HG03135 (cell line): ENCODE measurements around the gene ZSCAN10.

Source experiments
- ATAC-seq: cut with Tn5 transposase; IDR thresholded peaks from one replicate; pipeline ENCODE4 v1.9.1; 2021; ENCODE audit warnings: mild to moderate bottlenecking, moderate library complexity; ENCODE audit not compliant: unreplicated experiment

ZSCAN10 gene

GRCh38 chr16:3049921-3050481, 49.1 kb downstream of the ZSCAN10 start:
- ATAC-seq, result no peak

GRCh38 chr16:3047387-3047720, 51.7 kb downstream of the ZSCAN10 start:
- ATAC-seq, result no peak

- ATAC-seq, result no peak
Observed at GRCh38 chr16:3046641-3047386, 52.3 kb downstream of the ZSCAN10 start.

- ATAC-seq, result no peak
Observed at GRCh38 chr16:3045758-3046640, 53.1 kb downstream of the ZSCAN10 start, which contains the start of gene MMP25. MMP25 (plus strand) TSS chr16:3046561; CDS start chr16:3046918, 357 bp downstream.

- no peak for ATAC-seq
Observed at GRCh38 chr16:3044708-3045107, 54.4 kb downstream of the ZSCAN10 start.

- no peak for ATAC-seq
Observed at GRCh38 chr16:3042376-3042775, 56.7 kb downstream of the ZSCAN10 start.

- ATAC-seq, result no peak
Observed at GRCh38 chr16:3038896-3039295, 60.2 kb downstream of the ZSCAN10 start.
